ENCODE results near the gene FLNB. TPM values are rescaled to one million over a fixed set of nuclear protein-coding genes. Genes with fewer than 3 reads are reported as not detected.

The FLNB gene
- polyA plus RNA-seq, 3 donors, result 0.47 to 4.0 (median 2.1) TPM

DNA sequence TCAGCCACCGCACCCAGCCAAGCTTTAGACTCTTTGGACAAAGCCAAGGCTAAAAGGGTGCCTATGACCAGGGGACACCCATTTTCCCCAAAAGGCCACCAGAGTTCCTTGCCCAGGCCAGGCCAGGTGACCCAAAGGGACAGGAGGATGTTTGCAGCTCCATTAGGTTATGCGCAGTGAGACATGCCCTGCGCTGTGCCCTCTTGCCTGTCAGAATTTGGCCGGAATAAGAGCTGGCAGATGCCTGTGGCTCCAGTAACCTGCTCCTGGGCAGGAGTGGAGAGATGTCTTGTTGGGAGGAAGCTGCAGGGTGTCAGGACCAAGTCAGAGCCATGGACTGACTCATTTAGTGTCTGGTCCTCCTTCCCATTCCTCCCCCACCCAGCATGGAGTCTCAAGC, 182.1 kb downstream of the FLNB start:
- no peak overlapping the region for H3K4me3 ChIP-seq (replicated peaks in 1 of 3; ENCODE audit: low read depth in 2 of 3, low read length in 3 of 3)
- H3K9ac ChIP-seq (ENCODE audit: insufficient read depth, low read length, poor library complexity, severe bottlenecking), result no peak overlapping the region
- no peaks in the 10 kb centered on the region for H3K9me3 ChIP-seq (replicated peaks in 1 of 2; ENCODE audit: control insufficient read depth in 1 of 2, insufficient read depth in 1 of 2, low read length in 2 of 2)
- TF ChIP-seq, protein P1, sequence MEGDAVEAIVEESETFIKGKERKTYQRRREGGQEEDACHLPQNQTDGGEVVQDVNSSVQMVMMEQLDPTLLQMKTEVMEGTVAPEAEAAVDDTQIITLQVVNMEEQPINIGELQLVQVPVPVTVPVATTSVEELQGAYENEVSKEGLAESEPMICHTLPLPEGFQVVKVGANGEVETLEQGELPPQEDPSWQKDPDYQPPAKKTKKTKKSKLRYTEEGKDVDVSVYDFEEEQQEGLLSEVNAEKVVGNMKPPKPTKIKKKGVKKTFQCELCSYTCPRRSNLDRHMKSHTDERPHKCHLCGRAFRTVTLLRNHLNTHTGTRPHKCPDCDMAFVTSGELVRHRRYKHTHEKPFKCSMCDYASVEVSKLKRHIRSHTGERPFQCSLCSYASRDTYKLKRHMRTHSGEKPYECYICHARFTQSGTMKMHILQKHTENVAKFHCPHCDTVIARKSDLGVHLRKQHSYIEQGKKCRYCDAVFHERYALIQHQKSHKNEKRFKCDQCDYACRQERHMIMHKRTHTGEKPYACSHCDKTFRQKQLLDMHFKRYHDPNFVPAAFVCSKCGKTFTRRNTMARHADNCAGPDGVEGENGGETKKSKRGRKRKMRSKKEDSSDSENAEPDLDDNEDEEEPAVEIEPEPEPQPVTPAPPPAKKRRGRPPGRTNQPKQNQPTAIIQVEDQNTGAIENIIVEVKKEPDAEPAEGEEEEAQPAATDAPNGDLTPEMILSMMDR (IDR thresholded peaks at IDR 0.05), result no peak
- H3K4me1 ChIP-seq (ENCODE audit: control insufficient read depth in 1 of 2, insufficient read depth in 2 of 2, low read length in 2 of 2), result peaks cover 0 to 6% of the 10 kb centered on the region in 2 donors
- H3K27me3 ChIP-seq (ENCODE audit: control insufficient read depth in 2 of 2, insufficient read depth in 2 of 2, low read length in 2 of 2), result no peaks in the 10 kb centered on the region
- H4K20me1 ChIP-seq (ENCODE audit: insufficient read depth, low read length), result no peaks in the 10 kb centered on the region
- no peak for DNase-seq
- H3K36me3 ChIP-seq (replicated peaks in 1 of 2; ENCODE audit: control insufficient read depth in 1 of 2, insufficient read depth in 2 of 2, low read length in 2 of 2), result no peaks in the 10 kb centered on the region
- H3K27ac ChIP-seq (ENCODE audit: low read depth in 1 of 2, low read length in 2 of 2), result no peak overlapping the region
- no peak overlapping the region for H2AFZ ChIP-seq (ENCODE audit: insufficient read depth, low read depth, low read length, poor library complexity, severe bottlenecking)
- Mint-ChIP-seq H3K27me3 (ENCODE audit: low read depth in 3 of 3) (peaks cover 0 to 1% (median 0%) of the 10 kb centered on the region in 3 donors), H3K9me3 (no peaks in the 10 kb centered on the region), H3K4me3 (no peak overlapping the region), H3K36me3 (no peaks in the 10 kb centered on the region), H3K4me1 (peaks cover 6% of the 10 kb centered on the region), H3K27ac (no peak overlapping the region)
- WGBS (ENCODE audit: insufficient coverage), result 93% methylated on average over 2 of the region's 4 CpGs
- no peak overlapping the region for H3K4me2 ChIP-seq (replicated peaks; ENCODE audit: extremely low read depth, low read length, poor library complexity, severe bottlenecking)
- intact Hi-C loops (cut with micrococcal nuclease), result loop anchor here in 1 of 2 donors (2.0 kb wide), 1 partner anchor 107 kb away; no protein-coding TSS in a partner anchor
- H3K79me2 ChIP-seq (ENCODE audit: insufficient read depth, low read length), result no peaks in the 10 kb centered on the region

DNA sequence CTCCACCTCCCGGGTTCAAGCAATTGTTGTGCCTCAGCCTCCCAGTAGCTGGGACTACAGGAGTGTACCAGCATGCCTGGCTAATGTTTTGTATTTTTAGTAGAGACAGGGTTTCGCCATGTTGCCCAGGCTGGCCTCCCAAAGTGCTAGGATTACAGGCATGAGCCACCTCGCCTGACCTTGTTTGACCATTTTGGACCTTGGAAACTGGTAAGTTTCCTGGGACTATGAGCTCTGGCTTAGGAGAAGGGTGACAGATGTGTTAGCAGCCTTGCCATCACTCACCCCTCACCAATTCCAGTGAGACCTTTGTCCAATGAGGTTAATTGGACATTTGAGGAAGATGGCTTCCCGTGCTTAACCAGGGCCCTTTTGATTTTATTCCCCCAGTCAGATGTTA, 182.7 kb downstream of the FLNB start:
- TF ChIP-seq, protein P1 (IDR thresholded peaks at IDR 0.05), result no peak
- Histone ChIP-seq H3K4me3 (replicated peaks in 1 of 3; ENCODE audit: low read depth in 2 of 3, low read length in 3 of 3) (no peak overlapping the region), H3K79me2 (ENCODE audit: insufficient read depth, low read length) (no peaks in the 10 kb centered on the region), H3K36me3 (replicated peaks in 1 of 2; ENCODE audit: control insufficient read depth in 1 of 2, insufficient read depth in 2 of 2, low read length in 2 of 2) (no peaks in the 10 kb centered on the region), H3K27ac (ENCODE audit: low read depth in 1 of 2, low read length in 2 of 2) (no peak overlapping the region), H3K4me1 (ENCODE audit: control insufficient read depth in 1 of 2, insufficient read depth in 2 of 2, low read length in 2 of 2) (peaks cover under 1 to 7% of the 10 kb centered on the region in 2 donors), H3K9me3 (replicated peaks in 1 of 2; ENCODE audit: control insufficient read depth in 1 of 2, insufficient read depth in 1 of 2, low read length in 2 of 2) (no peaks in the 10 kb centered on the region), H3K4me2 (replicated peaks; ENCODE audit: extremely low read depth, low read length, poor library complexity, severe bottlenecking) (no peak overlapping the region), H2AFZ (ENCODE audit: insufficient read depth, low read depth, low read length, poor library complexity, severe bottlenecking) (no peak overlapping the region), H3K27me3 (ENCODE audit: control insufficient read depth in 2 of 2, insufficient read depth in 2 of 2, low read length in 2 of 2) (no peaks in the 10 kb centered on the region), H3K9ac (ENCODE audit: insufficient read depth, low read length, poor library complexity, severe bottlenecking) (no peak overlapping the region), H4K20me1 (ENCODE audit: insufficient read depth, low read length) (no peaks in the 10 kb centered on the region)
- H3K27me3 Mint-ChIP-seq (ENCODE audit: low read depth in 3 of 3), result peaks cover 0 to 1% (median 0%) of the 10 kb centered on the region in 3 donors
- H3K9me3 Mint-ChIP-seq, result no peaks in the 10 kb centered on the region
- H3K4me1 Mint-ChIP-seq, result peaks cover 6% of the 10 kb centered on the region
- H3K36me3 Mint-ChIP-seq, result no peaks in the 10 kb centered on the region
- WGBS (ENCODE audit: insufficient coverage), result 92% methylated on average over 2 of the region's 4 CpGs
- no peak overlapping the region for H3K4me3 Mint-ChIP-seq
- no peak for DNase-seq
- no peak overlapping the region for H3K27ac Mint-ChIP-seq
- intact Hi-C loops (cut with micrococcal nuclease), result loop anchor here in 1 of 2 donors (2.0 kb wide), 1 partner anchor 106 kb away; no protein-coding TSS in a partner anchor
